ENCODE measurements around the gene MXD3.

DNA sequence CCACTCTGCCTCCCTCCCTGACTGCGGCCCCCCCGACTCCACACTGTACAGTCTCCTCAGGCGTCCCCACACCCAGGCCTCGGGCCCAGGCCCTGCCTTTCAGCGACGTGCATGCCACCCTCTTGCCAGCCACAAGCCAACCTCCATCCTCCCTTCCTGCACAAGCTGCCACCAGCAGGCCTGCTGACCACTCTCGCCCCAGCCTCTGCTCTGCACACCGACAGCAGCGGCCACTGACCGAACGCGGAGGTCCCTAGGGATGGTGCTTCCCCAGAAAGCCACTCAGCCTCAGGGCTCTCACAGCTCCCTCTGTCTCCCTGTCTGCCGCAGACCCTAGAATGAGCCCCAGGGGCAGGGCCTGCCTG is 21.2 kb upstream of the MXD3 start:
- TF ChIP-seq GATA2 (IDR thresholded peaks at IDR 0.05; ENCODE audit: low read depth, low read length): no peak
- TF ChIP-seq GATA3 (IDR thresholded peaks at IDR 0.05; ENCODE audit: low read depth, low read length): no peak

Measured in SH-SY5Y (cell line).